HEK293T (cell line): ENCODE results near the gene DNAJC15.

Experiments used
- CTCF ChIA-PET: fragments of 350-600 bp; formaldehyde crosslinking; extraction: SDS; loops from one replicate; lab custom pipeline; 2021; ENCODE audit warnings: antibody characterized with exemption, inconsistent platforms; lab: Yijun Ruan, JAX
- POLR2A ChIA-PET: fragments of 350-600 bp; formaldehyde crosslinking; extraction: SDS; loops from one replicate; lab custom pipeline; 2020; ENCODE audit warnings: antibody characterized with exemption, inconsistent platforms; lab: Yijun Ruan, JAX
- DNase-seq: peaks from one replicate; pipeline ENCODE4 v3.0.0; 2012; ENCODE audit warnings: mixed read lengths; ENCODE audit errors: extremely low spot score
- ARNT ChIP-seq: fragments of 450-650 bp; IDR thresholded peaks from 2 replicates; pipeline ENCODE4 v1.6.1; 2017; ENCODE audit warnings: mild to moderate bottlenecking
- BHLHE40 ChIP-seq: fragments of 450-650 bp; IDR thresholded peaks from 2 replicates; pipeline ENCODE4 v1.6.1; 2016; ENCODE audit warnings: mild to moderate bottlenecking, moderate library complexity, borderline replicate concordance
- CTBP1 ChIP-seq: fragments of 450-650 bp; IDR thresholded peaks from 2 replicates; pipeline ENCODE4 v1.6.1; 2016; ENCODE audit warnings: borderline replicate concordance
- ELF4 ChIP-seq: fragments of 450-650 bp; IDR thresholded peaks from 2 replicates; pipeline ENCODE4 v1.6.1; 2017; ENCODE audit warnings: antibody characterized with exemption
- FOXA1 ChIP-seq: fragments of 450-650 bp; IDR thresholded peaks from 2 replicates; pipeline ENCODE4 v1.6.1; 2016; ENCODE audit warnings: mild to moderate bottlenecking
- FOXK2 ChIP-seq: fragments of 450-650 bp; IDR thresholded peaks from 2 replicates; pipeline ENCODE4 v1.6.1; 2016; ENCODE audit warnings: mild to moderate bottlenecking
- FOXM1 ChIP-seq: fragments of 450-650 bp; IDR thresholded peaks from 2 replicates; pipeline ENCODE4 v1.6.1; 2017; ENCODE audit warnings: mild to moderate bottlenecking, borderline replicate concordance
- HDGF ChIP-seq: fragments of 450-650 bp; IDR thresholded peaks from 2 replicates; pipeline ENCODE4 v1.6.1; 2017; ENCODE audit warnings: antibody characterized with exemption, borderline replicate concordance
- L3MBTL2 ChIP-seq: fragments of 450-650 bp; conservative IDR thresholded peaks from 2 replicates; pipeline ENCODE4 v1.6.1; 2016; ENCODE audit warnings: mild to moderate bottlenecking
- LEF1 ChIP-seq: fragments of 450-650 bp; IDR thresholded peaks from 2 replicates; pipeline ENCODE4 v1.6.1; 2017; ENCODE audit warnings: mild to moderate bottlenecking, borderline replicate concordance
- NFRKB ChIP-seq: fragments of 450-650 bp; IDR thresholded peaks from 2 replicates; pipeline ENCODE4 v1.6.1; 2016; ENCODE audit warnings: mild to moderate bottlenecking, moderate library complexity
- PKNOX1 ChIP-seq: fragments of 450-650 bp; IDR thresholded peaks from 2 replicates; pipeline ENCODE4 v1.6.1; 2016
- SP1 ChIP-seq: fragments of 450-650 bp; IDR thresholded peaks from 2 replicates; pipeline ENCODE4 v1.6.1; 2017
- SUZ12 ChIP-seq: fragments of 450-650 bp; IDR thresholded peaks from 2 replicates; pipeline ENCODE4 v1.6.1; 2016; ENCODE audit warnings: mild to moderate bottlenecking
- TARDBP ChIP-seq: fragments of 450-650 bp; IDR thresholded peaks from 2 replicates; pipeline ENCODE4 v1.6.1; 2016
- ZNF384 ChIP-seq: fragments of 450-650 bp; IDR thresholded peaks from 2 replicates; pipeline ENCODE4 v1.6.1; 2016

Gene DNAJC15

GRCh38 chr13:43023289-43023963 lies at the start of gene DNAJC15:
Gene DNAJC15 (plus strand): TSS chr13:43023586. CDS start chr13:43023627, 41 bp downstream.
- no peak for DNase-seq
- TF ChIP-seq SUZ12 (no peak), LEF1 (no peak), TARDBP (no peak), FOXA1 (no peak), HDGF (no peak), ELF4 (no peak), FOXK2 (no peak), CTBP1 (no peak), ZNF384 (no peak), L3MBTL2 (no peak), FOXM1 (no peak), BHLHE40 (no peak), ARNT (no peak), PKNOX1 (no peak)
- POLR2A ChIA-PET, result no interaction called here
- CTCF ChIA-PET, result no interaction called here

DNA sequence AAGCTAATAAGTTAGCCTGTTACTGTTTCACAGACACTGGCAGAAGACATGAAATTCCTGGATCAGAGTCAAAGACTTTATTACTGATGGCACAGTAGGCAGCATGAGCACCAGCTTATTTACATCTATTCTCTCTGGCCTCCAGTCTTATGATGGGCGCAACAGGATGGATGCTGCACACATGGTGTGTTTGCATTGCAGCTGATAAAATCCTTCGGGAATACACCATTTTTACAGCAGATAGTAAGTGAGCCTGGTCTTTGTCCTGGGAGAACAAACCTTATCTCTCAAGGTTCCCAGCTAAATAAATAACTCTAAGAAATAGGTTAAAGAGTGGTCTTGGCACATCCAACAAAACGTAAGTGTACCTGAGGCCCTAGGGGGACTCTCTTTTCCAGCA lies 47.3 kb upstream of the DNAJC15 start:
- ChIA-PET CTCF (no interaction called here), POLR2A (no interaction called here)
- no peak for DNase-seq
- TF ChIP-seq FOXM1 (no peak), SP1 (no peak), ZNF384 (no peak), TARDBP (no peak), FOXK2 (no peak), BHLHE40 (no peak), SUZ12 (no peak), LEF1 (no peak), ARNT (no peak), NFRKB (no peak), FOXA1 (no peak), ELF4 (no peak), HDGF (no peak), PKNOX1 (no peak), L3MBTL2 (no peak)

DNA sequence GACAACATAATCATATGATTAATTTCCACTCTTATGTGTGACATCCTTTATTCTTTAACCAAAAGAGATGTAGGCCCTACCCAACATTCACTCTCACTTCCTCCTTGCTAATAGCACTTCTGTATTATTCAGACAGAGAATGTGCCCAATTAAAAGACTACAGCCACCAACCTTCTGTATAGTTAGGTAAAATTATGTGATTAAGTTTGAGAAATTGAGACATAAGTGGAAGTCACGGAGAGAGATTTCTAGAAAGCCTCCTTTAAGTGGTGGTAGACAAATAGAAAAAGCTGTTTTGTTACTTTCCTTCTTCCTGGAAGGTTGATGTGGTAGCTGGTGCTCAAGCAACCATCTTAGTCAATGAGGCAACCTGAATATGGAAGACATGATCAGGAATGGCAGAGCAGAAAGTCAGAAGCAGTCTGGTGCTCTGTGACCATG lies 46.1 kb upstream of the DNAJC15 start:
- TF ChIP-seq SUZ12, result no peak
- TF ChIP-seq BHLHE40, result no peak
- TF ChIP-seq FOXA1, result no peak
- TF ChIP-seq LEF1, result no peak
- no peak for TF ChIP-seq PKNOX1
- no peak for TF ChIP-seq SP1
- TF ChIP-seq CTBP1, result no peak
- TF ChIP-seq L3MBTL2, result no peak
- no peak for TF ChIP-seq NFRKB
- TF ChIP-seq ELF4, result no peak
- TF ChIP-seq FOXK2, result no peak
- TF ChIP-seq HDGF, result no peak
- TF ChIP-seq TARDBP, result no peak
- TF ChIP-seq FOXM1, result no peak
- TF ChIP-seq ZNF384, result no peak
- no peak for TF ChIP-seq ARNT
- CTCF ChIA-PET, result no interaction called here
- POLR2A ChIA-PET, result no interaction called here
- no peak for DNase-seq

DNA sequence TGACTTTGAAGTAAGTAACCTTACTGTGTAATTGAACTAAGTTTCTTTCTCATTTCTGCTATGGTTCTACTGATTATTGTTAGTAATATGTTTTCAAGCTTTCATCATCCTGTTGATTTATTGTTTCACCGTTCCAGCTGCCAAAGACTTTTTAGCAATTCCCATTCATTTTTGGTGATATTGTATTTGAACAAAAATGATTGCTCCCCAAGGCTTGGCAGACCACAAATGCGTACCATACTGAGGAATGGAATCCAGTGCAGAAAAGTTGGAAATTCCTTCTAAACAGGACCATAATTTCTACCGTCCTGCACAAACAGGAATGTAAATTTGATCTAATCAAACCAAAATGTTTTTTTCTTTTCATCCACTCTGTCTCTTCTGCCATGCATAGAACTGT lies 42.1 kb upstream of the DNAJC15 start:
- DNase-seq, result no peak
- POLR2A ChIA-PET, result no interaction called here
- TF ChIP-seq FOXK2 (no peak), ELF4 (no peak), SUZ12 (no peak), NFRKB (no peak), LEF1 (no peak), ARNT (no peak)
- CTCF ChIA-PET, result interaction anchor here (0.7 kb wide), 1 partner anchor 10 kb away, joined by 5 read pairs; no protein-coding TSS in a partner anchor

DNA sequence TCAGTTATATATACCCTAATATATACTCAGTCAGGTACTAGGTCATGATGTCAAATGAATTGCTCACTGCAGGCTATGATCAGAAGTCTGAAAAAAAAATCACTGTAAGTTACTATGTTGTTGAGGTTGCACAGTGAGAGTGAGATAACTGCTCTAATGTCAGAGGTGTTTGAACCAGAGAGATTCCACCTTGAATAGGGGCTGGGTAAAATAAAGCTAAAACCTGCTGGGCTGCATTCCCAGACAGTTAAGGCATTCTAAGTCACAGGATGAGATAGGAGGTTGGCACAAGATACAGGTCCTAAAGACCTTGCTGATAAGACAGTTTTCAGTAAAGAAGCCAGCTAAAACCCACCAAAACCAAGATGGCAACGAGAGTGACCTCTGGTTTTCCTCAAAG lies 41.5 kb upstream of the DNAJC15 start:
- no peak for DNase-seq
- TF ChIP-seq FOXK2 (no peak), FOXA1 (no peak), NFRKB (no peak), TARDBP (no peak), SUZ12 (no peak), HDGF (no peak), ZNF384 (no peak), FOXM1 (no peak), SP1 (no peak), BHLHE40 (no peak), PKNOX1 (no peak), CTBP1 (no peak), ARNT (no peak), L3MBTL2 (no peak), LEF1 (no peak)
- ChIA-PET CTCF (interaction anchor here (0.7 kb wide), 3 partner anchors 9 to 106 kb away, joined by 3 to 5 read pairs (median 3); no protein-coding TSS in a partner anchor), POLR2A (no interaction called here)
